KMS-11 (cell line): Measurements from ENCODE around the gene ZNF275.
"Not testable (repeated sequence)": the region's sequence is repeated elsewhere in the genome, so short reads cannot be mapped to it uniquely, and the experiment has no call there.

Experiments
- H2AFZ ChIP-seq: fragments of 200-600 bp; sonication (generic); 2 replicates; pipeline ENCODE4 v1.6.1; 2016; ENCODE audit warnings: antibody characterized with exemption, mixed run types, low read depth
- H3K27ac ChIP-seq: fragments of 200-600 bp; sonication (generic); 2 replicates; pipeline ENCODE4 v1.6.1; 2016; ENCODE audit warnings: mild to moderate bottlenecking, mixed run types
- H3K27me3 ChIP-seq: fragments of 200-600 bp; sonication (generic); 2 replicates; pipeline ENCODE4 v1.6.1; 2017; ENCODE audit warnings: mild to moderate bottlenecking, low read depth, mixed run types, moderate library complexity; ENCODE audit not compliant: insufficient read depth
- H3K36me3 ChIP-seq: fragments of 200-600 bp; sonication (generic); 2 replicates; pipeline ENCODE4 v1.6.1; 2017; ENCODE audit warnings: mild to moderate bottlenecking, mixed run types; ENCODE audit not compliant: insufficient read depth
- H3K4me1 ChIP-seq: fragments of 200-600 bp; sonication (generic); 2 replicates; pipeline ENCODE4 v1.6.1; 2016; ENCODE audit warnings: mild to moderate bottlenecking, low read depth, mixed run types; ENCODE audit not compliant: poor library complexity, severe bottlenecking
- H3K4me2 ChIP-seq: fragments of 200-600 bp; sonication (generic); 2 replicates; pipeline ENCODE4 v1.7.0; 2016; ENCODE audit warnings: mild to moderate bottlenecking, mixed run types
- H3K4me3 ChIP-seq: fragments of 200-600 bp; sonication (generic); IDR thresholded peaks from 2 replicates; pipeline ENCODE4 v1.6.1; 2017; ENCODE audit warnings: low read depth, low read length, mixed read lengths; ENCODE audit not compliant: insufficient read depth
- H3K79me2 ChIP-seq: fragments of 200-600 bp; sonication (generic); 2 replicates; pipeline ENCODE4 v1.6.1; 2016; ENCODE audit warnings: low read depth, mixed run types; ENCODE audit not compliant: insufficient read depth
- H3K9ac ChIP-seq: fragments of 200-600 bp; sonication (generic); 2 replicates; pipeline ENCODE4 v1.6.1; 2016; ENCODE audit warnings: mild to moderate bottlenecking, mixed run types
- H4K20me1 ChIP-seq: fragments of 200-600 bp; sonication (generic); 2 replicates; pipeline ENCODE4 v1.6.1; 2016; ENCODE audit warnings: mild to moderate bottlenecking, mixed run types; ENCODE audit not compliant: insufficient read depth
- CTCF ChIP-seq: fragments of 200-600 bp; sonication (generic); conservative IDR thresholded peaks from 2 replicates; pipeline ENCODE4 v1.6.1; 2017; ENCODE audit warnings: low read depth, mild to moderate bottlenecking, antibody characterized with exemption, low read length, moderate library complexity, mixed read lengths

The ZNF275 gene

GRCh38 chrX:153384390-153384789 lies 50.4 kb downstream of the ZNF275 start:
- Histone ChIP-seq H3K79me2 (no peaks in the 10 kb centered on the region), H3K4me1 (no peaks in the 10 kb centered on the region), H4K20me1 (no peaks in the 10 kb centered on the region), H3K4me3 (no peak overlapping the region), H3K9ac (no peak overlapping the region), H3K4me2 (no peak overlapping the region), H3K27ac (no peak overlapping the region), H3K36me3 (no peaks in the 10 kb centered on the region), H3K27me3 (no peaks in the 10 kb centered on the region), H2AFZ (no peak overlapping the region)
- TF ChIP-seq CTCF = no peak

GRCh38 chrX:153384973-153385372 lies 51.0 kb downstream of the ZNF275 start:
- H3K9ac ChIP-seq, H3K4me2 ChIP-seq, H3K27ac ChIP-seq, H3K4me3 ChIP-seq, H3K27me3 ChIP-seq, H3K4me1 ChIP-seq, H2AFZ ChIP-seq, H3K79me2 ChIP-seq, H3K36me3 ChIP-seq, H4K20me1 ChIP-seq: not testable (repeated sequence)

- Histone ChIP-seq H4K20me1 (no peaks in the 10 kb centered on the region), H3K9ac (no peak overlapping the region), H3K36me3 (no peaks in the 10 kb centered on the region), H3K4me2 (no peak overlapping the region), H3K27ac (no peak overlapping the region), H3K79me2 (no peaks in the 10 kb centered on the region), H2AFZ (no peak overlapping the region), H3K4me1 (no peaks in the 10 kb centered on the region), H3K27me3 (no peaks in the 10 kb centered on the region), H3K4me3 (no peak overlapping the region)
- no peak for TF ChIP-seq CTCF
Measured at GRCh38 chrX:153386097-153386496, 52.1 kb downstream of the ZNF275 start.

- no peaks in the 10 kb centered on the region for H3K79me2 ChIP-seq
- H3K27ac ChIP-seq = no peak overlapping the region
- TF ChIP-seq CTCF = no peak
- no peaks in the 10 kb centered on the region for H3K27me3 ChIP-seq
- H3K9ac ChIP-seq = no peak overlapping the region
- no peak overlapping the region for H2AFZ ChIP-seq
- H3K36me3 ChIP-seq = no peaks in the 10 kb centered on the region
- no peak overlapping the region for H3K4me2 ChIP-seq
- no peak overlapping the region for H3K4me3 ChIP-seq
- H4K20me1 ChIP-seq = no peaks in the 10 kb centered on the region
- no peaks in the 10 kb centered on the region for H3K4me1 ChIP-seq
Measured at GRCh38 chrX:153387345-153387744, 53.4 kb downstream of the ZNF275 start.

GRCh38 chrX:153387987-153388721 lies 54.2 kb downstream of the ZNF275 start:
- no peaks in the 10 kb centered on the region for H3K27me3 ChIP-seq
- no peak overlapping the region for H2AFZ ChIP-seq
- H3K9ac ChIP-seq = no peak overlapping the region
- no peak for TF ChIP-seq CTCF
- no peak overlapping the region for H3K27ac ChIP-seq
- H3K36me3 ChIP-seq = no peaks in the 10 kb centered on the region
- H3K4me1 ChIP-seq = no peaks in the 10 kb centered on the region
- H3K79me2 ChIP-seq = no peaks in the 10 kb centered on the region
- no peak overlapping the region for H3K4me3 ChIP-seq
- no peaks in the 10 kb centered on the region for H4K20me1 ChIP-seq
- H3K4me2 ChIP-seq = no peak overlapping the region
